Calu3 (cell line): ENCODE measurements around the gene ABHD4. TPM values are rescaled to one million over a fixed set of nuclear protein-coding genes. Genes with fewer than 3 reads are reported as not detected.

Experiments used
- BruUV-seq: library from RNA; stranded (reverse); fragments of 400-500 nt; replicated peaks from 2 replicates; lab custom pipeline; 2021; lab: Mats Ljungman, UMichigan
- CTCF ChIA-PET: fragments of 300-600 bp; sonication (Branson Sonifier 250); formaldehyde crosslinking; loops from one replicate; lab custom pipeline; 2022; ENCODE audit warnings: antibody characterized with exemption; lab: Charles Lee
- DNase-seq: peaks from one replicate; pipeline ENCODE4 v3.0.0; 2022
- H3K27ac Mint-ChIP-seq: one replicate; pipeline ENCODE4 v1.8.0; 2022; ENCODE audit warnings: mixed read lengths; ENCODE audit not compliant: unreplicated experiment
- H3K27me3 Mint-ChIP-seq: one replicate; pipeline ENCODE4 v1.8.0; 2022; ENCODE audit warnings: mixed read lengths; ENCODE audit not compliant: unreplicated experiment
- H3K36me3 Mint-ChIP-seq: one replicate; pipeline ENCODE4 v1.8.0; 2022; ENCODE audit warnings: mild to moderate bottlenecking, moderate library complexity, mixed read lengths; ENCODE audit not compliant: insufficient read depth, unreplicated experiment
- H3K4me1 Mint-ChIP-seq: one replicate; pipeline ENCODE4 v1.8.0; 2022; ENCODE audit warnings: mild to moderate bottlenecking, low read depth, mixed read lengths; ENCODE audit not compliant: unreplicated experiment
- H3K4me3 Mint-ChIP-seq: one replicate; pipeline ENCODE4 v1.8.0; 2022; ENCODE audit warnings: mild to moderate bottlenecking, low read depth, moderate library complexity, mixed read lengths; ENCODE audit not compliant: unreplicated experiment
- H3K9me3 Mint-ChIP-seq: one replicate; pipeline ENCODE4 v1.8.0; 2022; ENCODE audit warnings: low read depth, mixed read lengths; ENCODE audit not compliant: unreplicated experiment
- CTCF ChIP-seq: fragments of 200-600 bp; IDR thresholded peaks from one replicate; pipeline ENCODE4 v1.8.0; 2022; ENCODE audit warnings: antibody characterized with exemption; ENCODE audit not compliant: unreplicated experiment
- intact Hi-C: fragments of 100-400 bp; cut with micrococcal nuclease; formaldehyde crosslinking; loops from one replicate; pipeline ENCODE4 v1.10.0; 2022; ENCODE audit not compliant: unreplicated experiment
- total RNA-seq: library from RNA; stranded (reverse); gene quantifications from 2 replicates; pipeline ENCODE4 v1.2.3, GENCODE V29; 2022

The ABHD4 gene
- total RNA-seq, 1 experiment from 2014 or later = 11.2 TPM

GRCh38 chr14:22554498-22555383 lies 43.4 kb upstream of the ABHD4 start:
- peaks cover 39% of the 10 kb centered on the region for H3K4me1 Mint-ChIP-seq
- no peaks in the 10 kb centered on the region for H3K27me3 Mint-ChIP-seq
- no peak for DNase-seq
- intact Hi-C loops = loop anchor here (5.0 kb wide), 2 partner anchors 98 to 428 kb away; partner anchors contain the start of gene AJUBA
- no peak for TF ChIP-seq CTCF
- H3K27ac Mint-ChIP-seq = no peak overlapping the region
- no TSS peak for BruUV-seq
- CTCF ChIA-PET = no interaction called here
- no peaks in the 10 kb centered on the region for H3K9me3 Mint-ChIP-seq
- H3K4me3 Mint-ChIP-seq = peak overlapping the region; percentile 24
- H3K36me3 Mint-ChIP-seq = peaks cover 27% of the 10 kb centered on the region

GRCh38 chr14:22555384-22556011 lies 42.6 kb upstream of the ABHD4 start:
- TF ChIP-seq CTCF = no peak
- Mint-ChIP-seq H3K4me1 (peaks cover 47% of the 10 kb centered on the region), H3K27me3 (no peaks in the 10 kb centered on the region), H3K9me3 (no peaks in the 10 kb centered on the region), H3K27ac (peak overlapping the region; percentile 96), H3K36me3 (peaks cover 28% of the 10 kb centered on the region), H3K4me3 (peak overlapping the region; percentile 24)
- CTCF ChIA-PET = interaction anchor here (0.9 to 1.9 kb wide), 9 partner anchors 15 to 295 kb away, joined by 3 to 18 read pairs (median 3); partner anchors contain the start of gene DAD1
- DNase-seq = no peak
- intact Hi-C loops = loop anchor here (2.0 to 5.0 kb wide), 3 partner anchors 97 to 427 kb away; partner anchors contain the start of gene AJUBA
- BruUV-seq = no TSS peak

- peak; percentile 77 for DNase-seq
- peaks cover 55% of the 10 kb centered on the region for H3K4me1 Mint-ChIP-seq
- H3K36me3 Mint-ChIP-seq = peaks cover 36% of the 10 kb centered on the region
- no peaks in the 10 kb centered on the region for H3K9me3 Mint-ChIP-seq
- no TSS peak for BruUV-seq
- CTCF ChIA-PET = interaction anchor here (0.6 to 1.9 kb wide), 14 partner anchors 14 to 295 kb away, joined by 3 to 18 read pairs (median 3); partner anchors contain the start of genes DAD1 and OXA1L
- H3K4me3 Mint-ChIP-seq = peak overlapping the region; percentile 24
- no peaks in the 10 kb centered on the region for H3K27me3 Mint-ChIP-seq
- intact Hi-C loops = loop anchor here (2.0 to 5.0 kb wide), 3 partner anchors 96 to 426 kb away; partner anchors contain the start of gene AJUBA
- H3K27ac Mint-ChIP-seq = peak overlapping the region; percentile 96
- no peak for TF ChIP-seq CTCF
Measured at GRCh38 chr14:22556021-22556989, 41.8 kb upstream of the ABHD4 start.
